ENCODE measurements around the gene RPL10.
"Not testable (repeated sequence)": the region's sequence is repeated elsewhere in the genome, so short reads cannot be mapped to it uniquely, and the experiment has no call there.

The RPL10 gene

DNA sequence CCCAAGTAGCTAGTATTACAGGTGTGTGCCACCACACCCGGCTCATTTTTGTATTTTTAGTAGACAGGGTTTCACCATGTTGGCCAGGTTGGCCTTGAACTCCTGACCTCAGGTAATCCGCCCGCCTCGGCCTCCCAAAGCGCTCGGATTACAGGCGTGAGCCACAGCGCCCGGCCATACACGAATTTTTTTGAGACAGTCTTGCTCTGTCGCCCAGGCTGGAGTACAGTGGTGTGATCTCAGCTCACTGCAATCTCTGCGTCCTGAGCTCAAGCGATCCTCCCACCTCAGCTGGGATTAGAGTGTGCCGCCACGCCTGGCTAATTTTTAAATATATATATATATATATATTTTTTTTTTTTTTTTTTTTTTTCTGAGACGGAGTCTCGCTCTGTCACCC is 1.8 kb upstream of the RPL10 start:
- WGBS, result 93% methylated on average over 15 of the region's 17 CpGs

DNA sequence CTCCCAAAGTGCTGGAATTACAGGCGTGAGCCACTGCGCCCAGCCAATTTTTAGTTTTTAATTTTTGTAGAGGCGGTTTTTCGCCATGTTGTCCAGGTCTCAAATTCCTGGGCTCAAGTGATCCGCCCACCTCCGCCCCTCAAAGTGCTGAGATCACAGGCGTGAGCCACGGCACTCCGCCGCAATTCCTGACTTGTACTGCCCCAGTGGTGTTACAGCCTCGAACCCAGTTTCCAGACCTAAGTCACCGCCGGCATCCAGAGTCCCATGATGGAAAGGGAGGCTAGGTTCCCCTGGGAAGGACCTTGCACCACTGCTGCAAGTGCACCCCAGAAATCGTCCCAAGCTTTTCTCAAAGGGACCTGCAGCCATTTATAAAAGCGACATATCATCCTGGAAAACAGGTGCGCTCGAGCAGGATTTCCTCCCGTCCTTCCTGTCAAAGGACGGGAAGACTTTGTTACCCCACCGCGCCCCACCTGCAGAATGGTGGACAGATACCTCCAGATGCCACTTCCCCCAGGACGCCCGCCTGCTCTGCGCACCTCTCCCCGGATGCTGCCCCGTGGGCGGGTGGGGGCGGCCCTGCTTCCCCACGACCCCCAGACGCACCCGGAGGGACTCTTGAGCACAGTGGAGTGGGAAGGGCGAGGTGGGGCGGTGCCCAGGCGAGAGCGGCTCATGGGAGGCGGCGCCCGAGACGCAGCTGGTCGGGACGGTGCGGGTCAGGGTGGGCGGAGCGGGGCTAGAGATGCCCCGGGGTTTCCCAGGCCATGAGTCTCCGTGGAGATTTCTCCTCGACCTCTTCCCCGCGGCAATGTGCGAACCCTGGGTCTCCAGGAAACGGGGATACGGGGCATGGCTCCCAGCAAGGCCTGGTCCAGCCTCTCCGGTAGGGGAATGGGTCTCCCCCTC is 947 bp upstream of the RPL10 start:
- H3K27me3 ChIP-seq (ENCODE audit: insufficient read depth, low read length), result no peaks in the 10 kb centered on the region
- peaks cover 24% of the 10 kb centered on the region for H3K36me3 ChIP-seq (ENCODE audit: insufficient read depth, low read length)
- no peaks in the 10 kb centered on the region for H3K9me3 ChIP-seq (ENCODE audit: insufficient read depth, low read depth, low read length)
- H3K27ac ChIP-seq (ENCODE audit: low read depth, low read length), result peak overlapping the region; percentile 97
- H3K9ac ChIP-seq (ENCODE audit: low read depth, low read length), result peak overlapping the region; percentile 100
- 0 out of 2 replicates have a peak, but pooled peaks cover 4% of the 10 kb centered on the region for H3K4me1 ChIP-seq (ENCODE audit: insufficient read depth, low read length)
- 3% methylated on average over 53 of the region's 53 CpGs for WGBS
- H3K4me3 ChIP-seq (ENCODE audit: low read length), result peak overlapping the region; percentile 92

More for the DNA sequence above, 1.8 kb upstream of the RPL10 start:
- H3K36me3 ChIP-seq (ENCODE audit: insufficient read depth, low read length), result peaks cover 24% of the 10 kb centered on the region
- not testable (repeated sequence) for H3K4me3 ChIP-seq (ENCODE audit: low read length); H3K27ac ChIP-seq (ENCODE audit: low read depth, low read length); H3K9me3 ChIP-seq (ENCODE audit: insufficient read depth, low read depth, low read length); H3K27me3 ChIP-seq (ENCODE audit: insufficient read depth, low read length); H3K4me1 ChIP-seq (ENCODE audit: insufficient read depth, low read length); H3K9ac ChIP-seq (ENCODE audit: low read depth, low read length)

DNA sequence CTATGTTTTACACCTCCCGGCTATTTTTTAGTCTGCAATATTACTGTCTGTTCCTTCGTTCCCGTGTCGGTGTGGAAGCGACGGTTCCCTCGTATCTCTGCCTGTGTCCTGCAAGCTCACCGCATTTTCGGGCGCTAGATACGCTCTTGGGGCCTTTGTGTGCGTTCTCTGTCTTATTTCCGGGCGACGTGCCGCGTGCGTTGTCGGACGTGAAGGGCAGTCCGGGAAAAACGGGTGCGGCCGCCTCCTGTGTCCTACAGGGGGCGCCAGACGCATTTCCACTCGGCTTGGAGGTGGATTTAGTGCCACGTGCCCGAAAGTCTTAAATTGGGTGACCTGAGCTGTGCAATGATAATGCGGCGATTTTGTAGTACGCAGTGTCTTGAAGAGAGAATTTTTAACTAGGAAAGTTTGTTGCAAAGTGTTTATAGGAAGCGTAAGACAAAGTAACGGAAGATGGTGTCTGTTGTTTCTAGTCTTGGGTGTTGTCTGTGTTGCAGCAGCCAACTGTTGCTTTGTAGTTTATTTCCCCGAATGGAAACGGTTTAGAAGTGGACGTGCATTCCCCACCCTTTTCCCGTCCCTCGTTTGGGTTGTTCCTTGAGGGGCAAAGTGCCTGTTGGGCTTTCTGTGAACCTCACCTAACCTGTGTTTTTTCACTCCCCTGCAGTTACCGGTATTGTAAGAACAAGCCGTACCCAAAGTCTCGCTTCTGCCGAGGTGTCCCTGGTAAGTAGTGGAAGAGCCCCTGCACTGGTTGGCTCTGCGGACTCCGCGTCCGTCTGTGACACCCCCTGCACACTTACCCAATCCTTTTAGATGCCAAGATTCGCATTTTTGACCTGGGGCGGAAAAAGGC is 720 bp downstream of the RPL10 start:
- WGBS, result 2% methylated on average over 48 of the region's 49 CpGs
- Histone ChIP-seq H3K4me3 (ENCODE audit: low read length) (peak overlapping the region; percentile 92), H3K27ac (ENCODE audit: low read depth, low read length) (peak overlapping the region; percentile 94), H3K4me1 (ENCODE audit: insufficient read depth, low read length) (0 out of 2 replicates have a peak, but pooled peaks cover 4% of the 10 kb centered on the region), H3K9me3 (ENCODE audit: insufficient read depth, low read depth, low read length) (no peaks in the 10 kb centered on the region), H3K36me3 (ENCODE audit: insufficient read depth, low read length) (peaks cover 24% of the 10 kb centered on the region), H3K27me3 (ENCODE audit: insufficient read depth, low read length) (no peaks in the 10 kb centered on the region), H3K9ac (ENCODE audit: low read depth, low read length) (peak overlapping the region; percentile 100)

DNA sequence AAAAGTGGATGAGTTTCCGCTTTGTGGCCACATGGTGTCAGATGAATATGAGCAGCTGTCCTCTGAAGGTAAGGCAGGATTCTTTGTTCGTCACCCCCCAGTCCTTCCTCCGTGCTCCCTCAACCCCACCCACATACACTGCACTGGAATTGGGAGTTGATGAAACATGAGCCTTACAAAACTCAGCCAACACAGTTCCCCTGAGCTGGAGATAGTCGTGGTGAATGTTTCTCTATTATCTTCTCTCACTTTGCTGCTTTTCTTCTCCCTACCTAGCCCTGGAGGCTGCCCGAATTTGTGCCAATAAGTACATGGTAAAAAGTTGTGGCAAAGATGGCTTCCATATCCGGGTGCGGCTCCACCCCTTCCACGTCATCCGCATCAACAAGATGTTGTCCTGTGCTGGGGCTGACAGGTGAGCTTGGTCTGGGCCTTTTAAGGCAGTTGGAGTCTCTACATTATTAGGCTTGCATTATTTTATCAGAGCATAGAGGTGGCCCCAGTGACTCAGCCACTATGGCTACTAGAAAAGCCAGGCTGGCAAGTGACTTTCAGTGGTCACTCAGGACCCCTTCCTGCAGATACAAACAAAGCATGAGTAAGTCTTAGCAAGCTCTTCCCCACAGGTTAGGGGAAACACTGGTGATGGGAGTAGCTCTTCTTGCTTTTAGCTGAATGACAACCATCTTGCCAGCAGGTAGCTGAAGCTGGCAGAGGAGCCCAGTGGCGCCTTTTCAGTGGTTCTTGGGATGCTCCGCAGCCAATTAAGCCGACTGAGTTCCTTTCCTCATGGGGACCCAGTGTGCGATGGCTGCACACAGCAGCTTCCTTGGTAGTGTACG is 1.6 kb downstream of the RPL10 start:
- Histone ChIP-seq H3K9me3 (ENCODE audit: insufficient read depth, low read depth, low read length) (no peaks in the 10 kb centered on the region), H3K27ac (ENCODE audit: low read depth, low read length) (peak overlapping the region; percentile 94)

DNA sequence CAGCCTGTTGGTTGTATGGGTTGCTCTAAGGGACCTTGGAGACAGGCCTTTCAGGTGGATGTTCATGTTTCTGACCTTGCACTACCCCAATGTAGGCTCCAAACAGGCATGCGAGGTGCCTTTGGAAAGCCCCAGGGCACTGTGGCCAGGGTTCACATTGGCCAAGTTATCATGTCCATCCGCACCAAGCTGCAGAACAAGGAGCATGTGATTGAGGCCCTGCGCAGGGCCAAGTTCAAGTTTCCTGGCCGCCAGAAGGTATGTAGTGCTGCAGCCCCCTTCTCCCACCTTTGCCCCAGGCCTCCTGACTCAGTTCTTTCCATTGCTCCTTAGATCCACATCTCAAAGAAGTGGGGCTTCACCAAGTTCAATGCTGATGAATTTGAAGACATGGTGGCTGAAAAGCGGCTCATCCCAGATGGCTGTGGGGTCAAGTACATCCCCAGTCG is 2.2 kb downstream of the RPL10 start:
- Histone ChIP-seq H3K36me3 (ENCODE audit: insufficient read depth, low read length) (peaks cover 24% of the 10 kb centered on the region), H3K27ac (ENCODE audit: low read depth, low read length) (peak overlapping the region; percentile 94), H3K4me3 (ENCODE audit: low read length) (0 out of 2 replicates have a peak overlapping the region, but pooled peaks have one; percentile 92), H3K9ac (ENCODE audit: low read depth, low read length) (peak overlapping the region; percentile 100; the same call in 1 of the 2 replicates)
- 100% methylated on average over 5 of the region's 6 CpGs for WGBS
- not testable (repeated sequence) for H3K9me3 ChIP-seq (ENCODE audit: insufficient read depth, low read depth, low read length); H3K4me1 ChIP-seq (ENCODE audit: insufficient read depth, low read length); H3K27me3 ChIP-seq (ENCODE audit: insufficient read depth, low read length)

More for the DNA sequence above, 1.6 kb downstream of the RPL10 start:
- H3K4me1 ChIP-seq (ENCODE audit: insufficient read depth, low read length), result 0 out of 2 replicates have a peak, but pooled peaks cover 4% of the 10 kb centered on the region
- H3K36me3 ChIP-seq (ENCODE audit: insufficient read depth, low read length), result peaks cover 24% of the 10 kb centered on the region
- peak overlapping the region; percentile 92 for H3K4me3 ChIP-seq (ENCODE audit: low read length)
- H3K27me3 ChIP-seq (ENCODE audit: insufficient read depth, low read length), result no peaks in the 10 kb centered on the region
- H3K9ac ChIP-seq (ENCODE audit: low read depth, low read length), result peak overlapping the region; percentile 100
- WGBS, result 82% methylated on average over 9 of the region's 14 CpGs

DNA sequence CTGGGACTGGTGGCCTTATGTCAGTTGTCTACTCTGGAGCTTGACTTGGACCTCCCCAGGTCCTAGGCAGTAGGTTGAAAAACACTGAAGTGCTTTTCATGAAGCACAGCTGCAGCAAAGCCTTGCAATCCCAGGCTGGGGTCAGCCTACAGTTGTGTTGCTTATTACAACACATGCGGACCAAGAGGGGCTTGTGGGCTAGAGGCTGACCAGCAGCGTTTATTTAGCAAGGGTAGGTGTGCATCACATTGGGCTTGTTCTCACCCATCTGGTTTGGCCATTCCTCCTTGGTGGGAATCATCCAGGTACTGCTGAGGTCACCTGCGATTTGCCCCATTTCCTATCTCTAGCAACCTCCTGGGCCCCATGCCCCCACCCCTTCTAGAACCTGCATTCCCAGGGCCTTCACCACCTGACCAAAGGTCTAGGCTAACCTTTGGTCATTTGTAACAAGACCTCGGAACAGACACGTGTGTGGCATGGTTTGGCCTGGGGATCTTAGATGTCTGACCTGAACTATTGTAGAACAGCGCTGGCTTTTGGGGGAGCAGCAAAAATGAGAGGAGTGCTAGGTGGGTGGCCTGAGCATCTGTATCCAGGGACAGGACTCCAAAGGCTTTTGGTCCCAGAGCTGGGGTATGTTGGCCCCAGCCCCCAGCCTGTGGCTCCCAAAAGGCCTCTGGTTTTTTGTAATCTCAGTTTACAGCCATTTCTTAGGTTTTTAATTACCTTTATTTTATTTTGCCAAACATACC is 3.0 kb downstream of the RPL10 start:
- 0 out of 2 replicates have a peak, but pooled peaks cover 4% of the 10 kb centered on the region for H3K4me1 ChIP-seq (ENCODE audit: insufficient read depth, low read length)
- H3K9me3 ChIP-seq (ENCODE audit: insufficient read depth, low read depth, low read length), result no peaks in the 10 kb centered on the region
- no peak overlapping the region for H3K9ac ChIP-seq (ENCODE audit: low read depth, low read length)
- WGBS, result 72% methylated on average over 6 of the region's 6 CpGs
- H3K4me3 ChIP-seq (ENCODE audit: low read length), result no peak overlapping the region; the same call in 1 of the 2 replicates
- H3K36me3 ChIP-seq (ENCODE audit: insufficient read depth, low read length), result peaks cover 24% of the 10 kb centered on the region
- H3K27ac ChIP-seq (ENCODE audit: low read depth, low read length), result peak overlapping the region; percentile 12; the same call in 1 of the 2 replicates
- H3K27me3 ChIP-seq (ENCODE audit: insufficient read depth, low read length), result no peaks in the 10 kb centered on the region

DNA sequence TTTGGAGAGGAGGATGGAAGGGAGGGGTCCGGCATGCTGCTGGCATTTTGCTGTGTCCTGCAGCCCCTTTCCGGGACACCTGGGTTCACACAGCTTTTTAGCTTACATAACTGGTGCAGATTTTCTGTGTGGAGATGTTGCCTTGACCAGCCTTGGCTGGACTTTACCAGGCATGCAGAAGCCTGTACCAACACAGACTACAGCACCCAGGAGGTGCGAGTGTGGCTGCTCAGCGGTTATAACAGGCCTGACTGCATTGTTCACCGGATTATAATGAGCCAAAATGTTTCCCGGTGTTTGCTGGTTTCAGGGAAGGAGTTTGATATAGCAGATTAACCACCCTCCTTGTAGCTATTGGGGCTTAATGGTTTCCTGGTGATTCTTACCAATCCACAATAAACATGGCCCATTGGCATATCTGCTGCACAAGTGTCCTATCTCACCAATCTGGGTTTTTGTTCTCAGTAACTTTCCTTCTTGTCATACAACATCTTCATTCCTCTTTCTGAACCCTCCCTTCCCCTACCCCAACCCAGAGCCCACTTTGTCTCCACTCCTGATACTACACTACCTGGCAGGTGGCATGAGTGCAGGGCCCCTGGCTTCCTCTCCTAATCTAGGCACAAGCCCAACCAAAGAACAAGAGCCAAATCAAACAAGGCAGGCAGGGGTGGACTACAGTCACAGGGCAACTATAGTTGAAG is 3.9 kb downstream of the RPL10 start:
- Histone ChIP-seq H3K27ac (ENCODE audit: low read depth, low read length) (peak overlapping the region; percentile 55; the same call in 1 of the 2 replicates), H3K36me3 (ENCODE audit: insufficient read depth, low read length) (peaks cover 24% of the 10 kb centered on the region), H3K9me3 (ENCODE audit: insufficient read depth, low read depth, low read length) (no peaks in the 10 kb centered on the region), H3K9ac (ENCODE audit: low read depth, low read length) (no peak overlapping the region), H3K27me3 (ENCODE audit: insufficient read depth, low read length) (no peaks in the 10 kb centered on the region), H3K4me3 (ENCODE audit: low read length) (no peak overlapping the region), H3K4me1 (ENCODE audit: insufficient read depth, low read length) (0 out of 2 replicates have a peak, but pooled peaks cover 4% of the 10 kb centered on the region)
- 59% methylated on average over 5 of the region's 6 CpGs for WGBS

DNA sequence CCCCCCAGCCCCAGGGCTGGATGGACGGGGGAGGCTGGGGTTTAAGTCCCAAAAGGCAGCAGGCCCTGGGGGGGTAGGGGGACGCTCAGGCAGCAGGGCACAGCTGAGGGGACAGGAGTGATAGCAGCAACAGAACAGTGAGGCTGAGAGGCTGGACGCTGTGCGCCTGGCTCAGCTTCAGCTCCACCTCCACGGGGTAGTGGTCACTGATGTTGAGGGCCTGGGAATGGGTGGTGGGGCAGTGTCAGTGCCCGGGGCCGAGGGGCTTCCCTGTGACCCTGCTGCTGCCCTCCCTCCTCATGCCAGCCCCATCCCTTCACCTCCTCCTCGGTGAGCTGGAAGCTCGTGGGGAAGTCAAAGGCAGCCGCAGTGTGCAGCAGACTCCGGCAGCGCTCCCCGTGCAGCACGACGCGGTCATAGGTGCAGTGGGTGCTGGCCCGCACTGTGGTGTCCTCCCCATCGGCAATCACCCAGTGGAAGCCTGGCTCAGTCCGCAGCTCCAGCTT is 4.5 kb downstream of the RPL10 start:
- Histone ChIP-seq H3K27ac (ENCODE audit: low read depth, low read length) (no peak overlapping the region), H3K9me3 (ENCODE audit: insufficient read depth, low read depth, low read length) (no peaks in the 10 kb centered on the region), H3K4me3 (ENCODE audit: low read length) (no peak overlapping the region), H3K36me3 (ENCODE audit: insufficient read depth, low read length) (peaks cover 24% of the 10 kb centered on the region), H3K27me3 (ENCODE audit: insufficient read depth, low read length) (no peaks in the 10 kb centered on the region), H3K4me1 (ENCODE audit: insufficient read depth, low read length) (0 out of 2 replicates have a peak, but pooled peaks cover 4% of the 10 kb centered on the region), H3K9ac (ENCODE audit: low read depth, low read length) (no peak overlapping the region)
- WGBS, result 85% methylated on average over 17 of the region's 19 CpGs

DNA sequence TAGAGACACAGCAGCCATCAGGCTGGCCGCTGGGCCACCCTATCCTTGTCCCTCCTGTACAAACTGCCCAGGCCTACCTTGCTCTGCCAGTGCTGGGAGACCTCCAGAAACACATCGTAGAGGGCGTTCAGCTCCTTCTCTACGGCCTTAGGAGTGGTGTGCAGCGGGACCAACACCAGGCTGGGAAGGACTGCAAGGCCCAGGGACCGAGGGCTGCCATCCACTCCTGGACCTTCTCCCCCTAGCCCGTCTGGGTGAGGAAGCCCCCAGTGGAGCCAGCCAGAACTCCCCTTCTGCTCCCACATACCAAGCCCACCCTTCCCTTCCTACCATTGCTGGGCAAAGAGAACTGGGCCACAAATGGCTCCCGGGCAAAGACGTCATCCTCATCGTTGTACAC is 5.0 kb downstream of the RPL10 start:
- Histone ChIP-seq H3K4me1 (ENCODE audit: insufficient read depth, low read length) (0 out of 2 replicates have a peak, but pooled peaks cover 4% of the 10 kb centered on the region), H3K27ac (ENCODE audit: low read depth, low read length) (no peak overlapping the region), H3K9me3 (ENCODE audit: insufficient read depth, low read depth, low read length) (no peaks in the 10 kb centered on the region), H3K9ac (ENCODE audit: low read depth, low read length) (no peak overlapping the region), H3K27me3 (ENCODE audit: insufficient read depth, low read length) (no peaks in the 10 kb centered on the region), H3K4me3 (ENCODE audit: low read length) (no peak overlapping the region), H3K36me3 (ENCODE audit: insufficient read depth, low read length) (peaks cover 24% of the 10 kb centered on the region)
- WGBS, result 93% methylated on average over 10 of the region's 10 CpGs

Measured in HUES64 (cell line).